Esophagus squamous epithelium (tissue), 5 donors: ENCODE measurements around the gene YKT6. TPM values are rescaled to one million over a fixed set of nuclear protein-coding genes. Genes with fewer than 3 reads are reported as not detected.

ENCODE experiments used
- DNase-seq: peaks from one replicate; lab custom pipeline; 2025; lab: John Stamatoyannopoulos, UW
- H3K27ac ChIP-seq, 4 donors: fragments of 200-600 bp; sonication (generic); one replicate each; pipeline ENCODE4 v1.5.1; 2016 to 2019; ENCODE audit warnings: mild to moderate bottlenecking in 1 of 4
- H3K27me3 ChIP-seq, 4 donors: fragments of 200-600 bp; sonication (generic); 1 replicate in 3 of 4; 2 replicates in 1 of 4; pipeline versions ENCODE4 v1.5.1 to v1.6.0; 2017 to 2021; ENCODE audit warnings: antibody characterized with exemption in 1 of 4
- H3K36me3 ChIP-seq, 3 donors: fragments of 200-600 bp; sonication (generic); one replicate each; pipeline ENCODE4 v1.5.1; 2016 to 2019
- H3K4me1 ChIP-seq, 3 donors: fragments of 200-600 bp; sonication (generic); one replicate each; pipeline ENCODE4 v1.5.1; 2017 to 2019
- H3K4me3 ChIP-seq, 4 donors: fragments of 200-600 bp; sonication (generic); 1 replicate in 3 of 4; 2 replicates in 1 of 4; pipeline ENCODE4 v1.5.1; 2016 to 2019; ENCODE audit warnings: mild to moderate bottlenecking in 2 of 4, moderate library complexity in 1 of 4
- H3K9me3 ChIP-seq, 3 donors: fragments of 200-600 bp; sonication (generic); one replicate each; pipeline ENCODE4 v1.5.1; 2016 to 2019
- CTCF ChIP-seq, 6 experiments: fragments of 450-650 bp in 4 of 6; fragments of 200-600 bp in 2 of 6; sonication (generic) in 2 of 6; IDR thresholded peaks; one replicate each; pipeline ENCODE4 v1.5.1; 2016 to 2019; ENCODE audit warnings: antibody characterized with exemption in 6 of 6, mild to moderate bottlenecking in 4 of 6, moderate library complexity in 4 of 6
- POLR2A ChIP-seq, 4 donors: fragments of 450-650 bp; IDR thresholded peaks; one replicate each; pipeline ENCODE4 v1.6.1; 2017; ENCODE audit warnings: antibody characterized with exemption in 4 of 4, mild to moderate bottlenecking in 4 of 4, moderate library complexity in 3 of 4
- WGBS, 2 donors: methylation state at CpG; one replicate each; pipeline ENCODE4 v1.1.5; 2018; 5-methylcytosine and 5-hydroxymethylcytosine counted together
- intact Hi-C: fragments of 100-400 bp; cut with DNase I; formaldehyde crosslinking; loops from one replicate; pipeline ENCODE4 v1.15.0; 2022
- total RNA-seq, 4 donors: library from RNA; depleted of rRNA; stranded (reverse); fragments of >200 nt; gene quantifications; one replicate each; pipeline ENCODE4 v1.1.0, GENCODE V29; 2016
- donor health status: DM: yes; HTN: yes; CAD: no.

The YKT6 gene
- total RNA-seq, 4 donors from 2014 or later, result 56.3 to 91.8 (median 65.1) TPM

GRCh38 chr7:44158096-44158872, 42.5 kb upstream of the YKT6 start:
- Histone ChIP-seq H3K9me3 (no peaks in the 10 kb centered on the region), H3K36me3 (no peaks in the 10 kb centered on the region), H3K27ac (no peak overlapping the region), H3K4me1 (no peaks in the 10 kb centered on the region), H3K27me3 (no peaks in the 10 kb centered on the region), H3K4me3 (no peak overlapping the region)
- intact Hi-C loops, result no loop called here
- WGBS, 2 donors, result 63 to 66% methylated on average over 2 to 3 of the region's 10 CpGs
- TF ChIP-seq CTCF (IDR thresholded peaks at IDR 0.05) (no peak), POLR2A (IDR thresholded peaks at IDR 0.05) (no peak)
- DNase-seq, result no peak

GRCh38 chr7:44158873-44159631, 41.7 kb upstream of the YKT6 start:
- H3K4me3 ChIP-seq, result no peak overlapping the region
- no peak overlapping the region for H3K27ac ChIP-seq
- intact Hi-C loops, result no loop called here
- H3K4me1 ChIP-seq, result no peaks in the 10 kb centered on the region
- no peak for DNase-seq
- TF ChIP-seq CTCF (IDR thresholded peaks at IDR 0.05) (no peak), POLR2A (IDR thresholded peaks at IDR 0.05) (no peak)
- no peaks in the 10 kb centered on the region for H3K9me3 ChIP-seq
- no peaks in the 10 kb centered on the region for H3K27me3 ChIP-seq
- 88 to 100% methylated on average over 2 to 5 of the region's 12 CpGs for WGBS, 2 donors
- H3K36me3 ChIP-seq, result no peaks in the 10 kb centered on the region

GRCh38 chr7:44159824-44160630, 40.8 kb upstream of the YKT6 start:
- WGBS, 2 donors, result 78 to 89% methylated on average over 4 to 5 of the region's 5 CpGs
- no peak for DNase-seq

GRCh38 chr7:44161371-44161770, 39.4 kb upstream of the YKT6 start:
- Histone ChIP-seq H3K4me1 (no peaks in the 10 kb centered on the region), H3K27me3 (no peaks in the 10 kb centered on the region), H3K36me3 (no peaks in the 10 kb centered on the region), H3K4me3 (no peak overlapping the region), H3K9me3 (no peaks in the 10 kb centered on the region), H3K27ac (no peak overlapping the region)
- DNase-seq, result no peak
- WGBS, 2 donors, result 92 to 100% methylated on average over 2 of the region's 2 CpGs
- intact Hi-C loops, result no loop called here
- TF ChIP-seq POLR2A (IDR thresholded peaks at IDR 0.05), result no peak
- TF ChIP-seq CTCF (IDR thresholded peaks at IDR 0.05), result no peak

More at GRCh38 chr7:44159824-44160630, 40.8 kb upstream of the YKT6 start:
- intact Hi-C loops, result no loop called here
- H3K36me3 ChIP-seq, result no peaks in the 10 kb centered on the region
- TF ChIP-seq CTCF (IDR thresholded peaks at IDR 0.05) (no peak), POLR2A (IDR thresholded peaks at IDR 0.05) (no peak)
- no peak overlapping the region for H3K27ac ChIP-seq
- no peak overlapping the region for H3K4me3 ChIP-seq
- H3K27me3 ChIP-seq, result no peaks in the 10 kb centered on the region
- H3K9me3 ChIP-seq, result no peaks in the 10 kb centered on the region
- no peaks in the 10 kb centered on the region for H3K4me1 ChIP-seq
